GM21619 (cell line): Measurements from ENCODE around the gene ITGA8.
"Not testable (repeated sequence)": the region's sequence is repeated elsewhere in the genome, so short reads cannot be mapped to it uniquely, and the experiment has no call there.

ENCODE experiments used
- ATAC-seq: cut with Tn5 transposase; IDR thresholded peaks from one replicate; pipeline ENCODE4 v1.9.1; 2021; ENCODE audit not compliant: unreplicated experiment

ITGA8 gene

DNA sequence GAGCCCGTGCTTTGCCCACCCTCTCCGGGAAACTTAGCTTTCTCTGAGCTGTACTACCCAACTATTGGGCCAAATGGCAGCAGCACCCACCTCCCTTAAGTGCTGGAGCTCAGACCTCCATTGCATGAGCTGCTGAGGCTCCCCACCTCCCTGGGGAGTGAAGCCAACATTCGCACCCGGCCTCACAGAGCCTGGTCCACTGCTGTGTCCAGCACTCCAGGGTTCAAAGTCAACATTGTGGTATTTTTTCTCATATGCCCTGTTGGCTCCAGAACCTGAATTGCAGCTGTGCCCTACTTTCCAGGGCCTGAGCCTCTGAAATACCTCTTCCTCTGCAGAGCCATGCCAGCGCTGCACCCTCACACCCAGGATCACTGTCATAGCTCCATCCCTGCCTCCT, 29.7 kb downstream of the ITGA8 start:
- no peak for ATAC-seq

DNA sequence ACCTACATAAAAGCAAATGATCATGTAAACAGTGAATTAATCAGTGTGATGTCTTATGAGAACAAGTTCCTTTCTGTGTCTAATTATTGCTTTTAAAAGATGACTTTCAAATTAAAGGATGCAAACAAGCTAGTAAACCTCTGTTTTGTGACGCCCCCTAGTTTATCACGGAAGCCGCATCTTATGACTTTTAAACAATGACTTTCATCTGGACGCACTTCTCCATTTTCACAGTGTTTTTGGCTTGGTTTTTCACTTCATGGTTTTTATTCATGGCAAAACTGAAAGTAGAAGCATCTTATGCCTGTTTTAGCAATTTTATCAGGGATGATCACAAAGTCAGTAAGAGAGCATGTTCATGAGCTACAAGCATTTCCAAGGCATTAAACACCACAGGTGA, 35.0 kb downstream of the ITGA8 start:
- no peak for ATAC-seq

DNA sequence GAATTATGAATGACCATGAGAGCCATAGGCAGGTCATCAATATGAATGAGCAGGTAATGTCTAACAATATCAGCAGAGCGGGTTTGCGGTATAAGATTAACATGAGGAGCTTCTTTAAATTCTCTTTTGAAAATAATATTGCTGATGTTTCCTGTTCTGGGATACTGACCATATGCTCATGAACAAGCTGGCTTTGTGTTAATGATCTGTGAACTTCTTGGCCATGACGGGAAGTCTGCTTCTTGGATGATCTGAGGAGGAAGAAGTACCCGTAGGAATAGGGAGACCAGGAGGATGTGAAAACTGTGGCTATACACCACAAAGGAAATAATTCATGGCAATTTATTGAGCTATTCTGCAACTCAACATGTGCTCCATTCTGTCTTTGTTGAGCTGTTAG, 38.6 kb downstream of the ITGA8 start:
- ATAC-seq, result no peak

DNA sequence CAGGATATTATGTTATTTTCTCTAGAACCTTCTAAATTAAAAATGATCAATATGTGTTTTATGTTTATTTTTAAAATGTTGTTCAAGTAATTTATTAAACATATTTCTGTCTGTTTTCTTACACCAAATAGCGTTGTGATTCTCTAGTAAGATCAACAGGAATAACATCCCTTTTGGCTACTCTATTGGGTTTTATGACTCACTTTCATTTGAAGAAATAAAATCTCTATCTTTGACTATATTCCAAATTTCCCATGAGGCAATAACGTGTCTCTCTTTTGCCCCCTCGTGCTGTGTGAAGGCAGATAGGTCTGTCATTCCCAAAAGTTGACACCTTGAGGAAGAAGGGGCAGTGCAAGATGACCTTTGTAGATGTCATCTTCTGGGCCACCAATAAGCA, 40.9 kb downstream of the ITGA8 start:
- no peak for ATAC-seq

DNA sequence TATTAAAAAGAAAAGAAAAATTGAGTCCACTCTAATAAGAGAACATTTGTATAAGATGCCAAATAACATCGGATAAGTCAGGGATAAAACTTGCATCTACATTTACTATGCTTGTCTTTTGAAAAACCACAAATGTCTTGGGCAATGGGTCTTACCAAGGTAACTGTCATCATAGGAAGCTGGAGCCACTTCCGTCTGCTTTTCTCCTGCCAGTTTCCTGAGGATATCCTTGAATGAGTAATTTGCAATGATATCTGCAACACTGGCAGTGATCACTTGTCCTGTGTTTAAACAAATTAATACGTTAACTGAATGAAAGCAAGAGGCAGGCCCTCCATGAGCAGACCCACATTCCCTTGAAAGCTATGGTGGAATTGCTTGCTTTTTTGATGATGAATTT, 47.3 kb downstream of the ITGA8 start:
- no peak for ATAC-seq

DNA sequence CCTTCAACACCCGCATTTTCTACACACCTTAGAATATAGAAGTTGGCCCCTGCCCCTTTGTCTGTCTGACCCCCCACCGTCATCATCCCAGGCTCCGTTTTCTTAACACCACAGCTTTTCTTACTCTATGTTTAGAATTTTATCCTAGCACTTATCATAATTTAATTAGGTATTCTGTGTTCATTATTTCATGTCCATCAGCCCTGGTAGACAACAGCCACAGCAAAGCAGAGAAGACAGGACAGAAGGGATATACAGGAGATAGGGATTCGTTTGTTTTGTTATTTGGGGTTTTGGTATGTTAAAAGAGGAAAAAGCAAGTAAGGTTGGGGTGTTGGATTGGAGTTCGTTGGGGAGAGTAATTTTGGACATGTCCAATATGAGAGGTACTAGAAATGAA, 48.8 kb downstream of the ITGA8 start:
- no peak for ATAC-seq

DNA sequence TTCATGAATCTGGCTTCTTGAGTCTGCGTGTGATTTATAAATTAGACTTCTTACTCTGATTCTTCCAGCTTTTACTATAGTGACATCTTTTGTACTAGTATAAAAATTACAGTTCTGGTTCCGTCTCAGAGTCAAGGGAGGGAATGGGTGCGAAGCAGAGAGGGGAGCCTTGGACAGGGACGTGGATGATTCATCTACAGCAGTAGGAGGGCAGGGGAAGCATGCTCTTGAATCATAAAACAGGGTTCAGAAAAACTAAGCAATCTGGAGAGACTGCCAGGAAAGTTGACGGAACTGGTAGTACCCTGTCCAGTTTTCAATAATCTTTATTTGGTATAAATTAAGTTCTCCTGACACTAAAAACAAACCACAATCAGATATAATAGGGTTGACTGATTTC, 58.1 kb downstream of the ITGA8 start:
- ATAC-seq, result no peak

DNA sequence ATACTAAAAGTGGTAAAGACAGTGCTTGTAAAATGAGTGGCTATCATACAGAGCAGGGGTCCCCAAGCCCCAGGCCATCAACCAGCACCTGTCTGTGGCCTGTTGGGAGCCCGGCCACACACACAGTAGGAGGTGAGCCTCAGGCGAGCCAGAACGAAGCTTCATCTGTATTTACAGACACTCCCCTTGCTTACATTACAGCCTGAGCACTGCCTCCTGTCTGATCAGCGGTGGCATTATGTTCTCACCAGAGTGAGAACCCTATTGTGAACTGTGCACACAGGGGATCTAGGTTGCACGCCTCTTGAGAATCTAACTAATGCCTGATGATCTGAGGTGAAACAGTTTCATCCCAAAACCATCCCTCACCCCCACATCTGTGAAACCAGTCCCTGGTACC, 58.7 kb downstream of the ITGA8 start:
- no peak for ATAC-seq

DNA sequence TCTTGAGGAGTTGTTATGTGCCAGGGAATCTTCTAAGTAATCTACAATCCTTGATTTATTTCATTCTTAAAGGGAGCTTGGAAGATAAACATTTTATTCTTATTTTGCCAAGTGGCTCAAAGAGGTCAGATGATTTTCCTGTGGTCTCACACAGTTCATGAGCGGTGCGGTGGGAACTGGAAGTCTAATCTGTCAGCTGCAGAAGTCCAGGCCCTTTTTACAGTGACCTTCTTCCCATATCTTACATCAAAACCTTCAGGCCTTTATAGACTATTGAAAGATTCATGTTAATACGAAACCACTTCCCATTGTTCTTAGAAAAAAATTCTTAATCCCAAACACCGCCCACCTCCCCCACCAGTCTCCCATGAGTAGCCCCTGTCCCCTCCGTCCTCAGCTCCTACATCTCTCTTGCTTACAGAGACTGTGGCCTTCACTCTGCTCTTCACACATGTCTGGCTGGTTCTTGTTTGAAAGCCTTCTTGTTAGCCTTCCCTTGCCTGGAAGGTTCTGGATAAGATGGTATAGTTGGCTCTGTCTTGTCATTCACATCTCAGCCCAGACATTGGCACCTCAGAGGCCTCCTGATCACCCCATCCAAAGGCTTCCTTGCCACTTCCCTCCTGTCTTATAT, 61.5 kb downstream of the ITGA8 start:
- no peak for ATAC-seq

DNA sequence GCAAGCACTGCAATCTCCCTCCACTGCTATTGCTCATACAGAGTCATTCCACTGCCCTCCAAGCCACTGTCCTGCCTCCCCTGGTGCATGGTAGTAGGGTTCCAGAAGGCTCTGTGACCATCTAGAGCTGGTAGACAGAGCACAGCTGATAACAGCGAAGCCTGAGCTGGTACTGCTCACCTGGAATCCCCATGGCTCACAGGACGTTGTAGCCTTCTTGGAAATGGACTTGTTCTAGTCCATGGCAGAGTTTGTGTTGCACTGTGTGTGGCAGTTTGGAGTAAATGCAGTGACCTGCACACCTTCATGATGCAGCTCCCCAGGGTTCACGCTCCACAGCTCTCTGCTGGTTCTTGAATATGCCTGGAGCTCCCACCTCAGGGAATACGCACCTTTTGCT, 67.0 kb downstream of the ITGA8 start:
- no peak for ATAC-seq

DNA sequence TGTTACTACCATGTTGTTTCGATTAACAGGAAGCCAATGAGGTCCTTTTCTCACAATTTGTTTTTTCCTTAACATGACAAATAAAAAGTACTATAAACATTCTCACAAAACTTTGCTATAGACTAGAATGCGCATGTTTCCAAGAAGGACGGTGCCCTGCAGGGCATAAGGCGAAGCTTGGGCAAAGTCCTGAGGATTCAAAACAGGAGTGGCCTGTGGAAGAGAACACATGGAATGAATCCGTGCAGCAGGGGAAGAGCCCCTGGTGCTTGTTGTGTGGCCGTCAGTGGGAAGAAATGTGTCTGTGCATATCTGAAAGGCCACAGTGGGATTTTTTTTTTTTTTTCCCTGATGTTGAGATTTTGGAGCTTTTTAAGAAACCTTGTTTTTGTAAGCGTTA, 67.6 kb downstream of the ITGA8 start:
- no peak for ATAC-seq

DNA sequence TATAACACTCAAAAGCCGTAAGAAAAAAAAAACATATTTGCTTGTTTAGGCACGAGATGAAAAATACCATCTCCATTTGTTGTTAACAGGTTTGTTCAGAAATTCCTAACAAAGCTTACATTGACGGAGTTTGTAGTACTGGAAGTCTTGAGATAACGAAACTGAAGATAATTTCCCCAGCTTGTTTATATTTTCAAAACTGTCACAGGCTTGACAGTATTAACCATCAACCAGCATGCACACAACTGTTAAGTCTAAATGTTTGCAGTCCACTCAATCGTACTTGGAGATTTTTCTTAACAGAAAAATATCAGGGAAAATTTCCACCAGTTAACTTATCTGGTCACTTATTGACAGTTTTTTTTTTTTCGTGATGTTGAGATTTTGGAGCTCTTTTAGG, 68.5 kb downstream of the ITGA8 start:
- no peak for ATAC-seq

DNA sequence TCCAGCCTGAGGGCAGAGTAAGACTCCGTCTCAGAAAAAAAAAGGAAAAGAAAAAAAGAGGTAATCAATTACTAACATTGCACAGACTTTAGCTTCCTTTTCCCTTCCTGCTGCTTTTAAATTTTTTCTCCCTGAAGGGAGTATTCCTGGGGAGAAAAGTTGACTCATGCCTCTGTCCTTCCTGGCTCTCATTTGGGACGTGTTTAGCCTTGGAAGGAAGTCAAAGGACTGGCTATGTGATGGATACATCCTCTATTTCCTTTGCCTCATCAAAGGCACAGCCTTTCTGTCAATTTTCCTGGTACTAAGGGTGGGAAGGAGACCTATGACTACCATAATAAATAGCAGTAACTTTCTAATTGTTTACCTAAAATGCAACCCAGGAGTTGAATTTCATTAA, 77.6 kb downstream of the ITGA8 start:
- no peak for ATAC-seq

DNA sequence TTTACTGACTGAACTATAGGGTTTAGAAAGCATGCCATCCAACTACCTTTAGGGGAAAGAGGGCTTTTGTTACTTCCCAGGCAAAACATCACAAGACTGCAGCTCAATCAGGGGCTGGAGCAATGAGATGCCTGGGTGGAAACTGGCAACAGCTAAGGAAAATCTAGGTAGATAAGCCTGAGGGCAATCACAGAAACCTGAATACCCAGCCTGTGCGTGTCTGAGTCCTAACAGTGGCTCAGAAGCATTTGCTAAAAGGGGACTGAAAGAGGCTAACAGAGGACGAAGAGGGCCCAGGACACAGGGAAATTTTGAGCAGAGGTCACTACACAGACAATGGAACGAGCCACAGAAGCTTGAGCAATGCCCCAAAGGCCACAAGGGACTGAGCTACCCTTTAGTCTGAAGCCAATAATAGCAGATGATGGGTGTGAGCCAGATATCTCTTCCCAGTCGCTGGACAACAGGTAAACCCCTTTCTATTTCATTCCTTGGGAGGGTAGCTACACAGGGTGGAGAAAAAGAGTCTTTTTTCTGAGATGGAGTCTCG, 79.1 kb downstream of the ITGA8 start:
- ATAC-seq, result no peak

DNA sequence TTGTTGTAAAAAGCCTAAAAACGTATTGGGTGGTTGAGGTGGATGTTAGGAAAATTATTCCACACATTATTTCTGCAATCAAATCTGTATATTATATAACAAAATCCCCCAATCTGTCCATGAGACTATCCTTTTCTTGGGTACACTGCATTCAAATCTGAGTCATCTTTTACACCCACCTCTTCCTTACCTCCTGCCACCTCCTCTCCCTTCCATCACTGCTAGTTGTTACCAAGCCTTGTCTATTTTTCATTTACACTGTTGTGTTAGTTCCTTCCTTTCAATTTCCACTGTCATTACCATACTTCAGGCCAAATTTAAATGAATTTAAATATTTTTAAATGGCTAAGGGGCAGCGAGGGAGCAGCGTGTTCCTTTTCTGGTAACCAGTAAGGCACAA, 83.3 kb downstream of the ITGA8 start:
- ATAC-seq, result no peak

DNA sequence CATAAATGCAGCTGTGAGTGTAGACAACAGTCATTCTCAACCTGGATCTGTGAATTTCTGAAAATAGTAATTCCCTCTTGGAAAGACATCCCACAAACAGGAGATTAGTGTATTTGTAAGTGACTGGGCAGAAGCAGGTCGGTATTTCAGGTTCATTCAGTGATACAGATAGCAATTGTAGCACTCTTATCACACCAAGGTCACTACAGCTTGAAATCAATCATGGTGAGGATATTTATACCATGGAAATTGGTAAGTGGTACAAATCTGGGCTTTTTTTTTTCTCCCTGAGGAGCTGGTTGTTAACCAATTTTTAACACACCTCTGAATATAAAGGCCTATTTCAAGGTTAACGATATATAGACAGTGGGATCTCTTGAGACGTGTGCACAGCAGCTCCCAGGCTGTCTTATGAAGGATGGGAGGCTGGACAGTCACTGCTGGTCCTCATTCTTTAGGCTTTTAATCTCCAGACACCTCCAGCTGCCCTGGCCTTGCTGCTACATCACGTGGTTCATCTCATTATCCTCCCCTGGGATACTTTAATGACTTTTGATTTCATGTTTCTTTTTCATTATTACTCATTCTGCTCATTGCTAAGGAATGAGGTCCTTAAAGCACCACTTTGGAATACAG, 87.1 kb downstream of the ITGA8 start:
- ATAC-seq, result no peak

DNA sequence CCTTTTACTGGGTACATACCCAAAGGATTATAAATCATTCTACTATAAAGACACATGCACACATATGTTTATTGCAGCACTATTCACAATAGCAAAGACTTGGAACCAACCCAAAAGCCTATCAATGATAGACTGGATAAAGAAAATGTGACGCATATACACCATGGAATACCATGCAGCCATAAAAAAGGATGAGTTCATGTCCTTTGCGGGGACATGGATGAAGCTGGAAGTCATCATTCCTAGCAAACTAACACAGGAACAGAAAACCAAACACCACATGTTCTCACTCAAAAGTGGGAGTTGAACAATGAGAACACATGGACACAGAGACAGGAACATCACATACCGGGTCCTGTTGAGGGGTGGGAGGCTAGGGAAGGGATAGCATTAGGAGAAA, 88.5 kb downstream of the ITGA8 start:
- ATAC-seq, result not testable (repeated sequence)

DNA sequence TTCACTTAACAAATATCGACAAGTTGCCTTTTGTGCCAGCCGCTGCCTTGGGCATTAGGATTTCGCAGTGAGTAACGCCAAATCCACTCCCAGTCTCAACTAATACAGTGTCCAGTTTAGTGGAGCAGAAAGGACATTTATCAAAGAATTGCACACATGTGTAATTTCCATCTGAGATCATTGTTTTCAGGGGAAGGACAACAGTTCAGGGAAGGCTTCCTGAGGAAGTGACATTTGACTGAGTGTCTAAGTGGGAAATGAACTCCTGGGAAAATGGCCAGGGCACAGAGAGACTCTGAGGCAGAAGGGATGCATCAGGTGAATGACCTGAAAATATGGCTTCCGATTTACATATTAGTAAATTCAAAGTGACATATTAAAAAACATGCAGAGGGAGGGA, 89.4 kb downstream of the ITGA8 start:
- no peak for ATAC-seq

DNA sequence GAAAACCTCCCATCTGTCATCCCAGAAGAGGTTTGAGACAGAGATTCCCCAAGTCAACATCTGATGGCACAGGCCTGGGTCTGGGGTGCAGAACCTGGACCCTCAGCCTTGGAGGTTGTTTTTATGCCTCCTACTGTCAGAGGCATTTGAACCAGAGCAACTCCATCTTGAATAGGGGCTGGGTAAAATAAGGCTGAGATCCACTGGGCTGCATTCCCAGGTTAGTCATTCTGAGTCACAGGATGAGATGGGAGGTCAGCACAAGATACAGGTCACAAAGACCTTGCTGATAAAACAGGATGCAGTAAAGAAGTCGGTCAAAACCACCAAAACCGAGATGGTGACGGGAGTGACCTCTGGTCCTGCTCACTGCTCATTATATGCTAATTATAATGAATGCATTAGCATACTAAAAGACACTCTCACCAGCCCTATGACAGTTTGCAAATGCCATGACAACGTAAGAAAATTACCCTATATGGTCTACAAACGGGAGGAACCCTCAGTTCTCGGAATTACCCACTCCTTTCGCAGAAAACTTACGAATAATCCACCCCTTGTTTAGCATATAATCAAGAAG, 92.0 kb downstream of the ITGA8 start:
- ATAC-seq, result no peak

DNA sequence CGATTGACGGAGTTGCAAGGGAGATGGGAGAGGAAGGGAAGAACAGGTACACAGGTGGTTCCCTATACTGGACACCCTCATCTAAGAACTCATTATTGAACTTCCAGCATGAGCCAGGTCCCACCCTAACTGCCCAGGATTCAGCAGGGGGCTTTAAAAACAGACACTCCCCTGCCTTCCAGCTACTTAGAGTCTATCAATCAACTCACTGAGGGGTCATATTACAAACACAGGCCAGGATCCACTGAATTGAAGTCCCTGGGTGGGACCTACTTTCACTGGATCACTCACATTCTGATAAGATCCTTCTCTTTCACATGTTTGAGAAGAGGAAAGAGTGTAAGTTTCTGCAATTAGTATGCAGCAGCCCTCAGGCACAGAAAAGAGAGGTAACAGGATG, 92.8 kb downstream of the ITGA8 start:
- no peak for ATAC-seq

DNA sequence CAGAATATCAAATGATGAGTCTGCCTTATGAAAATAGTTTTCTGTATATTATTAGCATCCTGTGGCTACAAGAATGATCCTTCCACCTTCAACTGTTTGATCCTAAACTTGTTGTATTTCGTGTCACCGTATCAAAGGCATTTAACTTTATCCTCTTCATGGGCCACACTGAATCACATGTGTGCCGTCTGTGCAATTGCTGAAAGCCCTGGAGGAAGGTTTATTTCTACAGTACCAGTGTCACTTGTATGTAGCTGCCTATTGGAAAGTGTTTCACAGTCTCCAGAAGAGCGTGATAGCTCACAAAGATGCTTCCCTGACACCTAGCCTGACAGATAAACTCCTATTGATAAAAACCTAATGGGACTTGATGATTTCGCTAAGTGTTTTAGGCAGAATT, 94.5 kb downstream of the ITGA8 start:
- no peak for ATAC-seq

DNA sequence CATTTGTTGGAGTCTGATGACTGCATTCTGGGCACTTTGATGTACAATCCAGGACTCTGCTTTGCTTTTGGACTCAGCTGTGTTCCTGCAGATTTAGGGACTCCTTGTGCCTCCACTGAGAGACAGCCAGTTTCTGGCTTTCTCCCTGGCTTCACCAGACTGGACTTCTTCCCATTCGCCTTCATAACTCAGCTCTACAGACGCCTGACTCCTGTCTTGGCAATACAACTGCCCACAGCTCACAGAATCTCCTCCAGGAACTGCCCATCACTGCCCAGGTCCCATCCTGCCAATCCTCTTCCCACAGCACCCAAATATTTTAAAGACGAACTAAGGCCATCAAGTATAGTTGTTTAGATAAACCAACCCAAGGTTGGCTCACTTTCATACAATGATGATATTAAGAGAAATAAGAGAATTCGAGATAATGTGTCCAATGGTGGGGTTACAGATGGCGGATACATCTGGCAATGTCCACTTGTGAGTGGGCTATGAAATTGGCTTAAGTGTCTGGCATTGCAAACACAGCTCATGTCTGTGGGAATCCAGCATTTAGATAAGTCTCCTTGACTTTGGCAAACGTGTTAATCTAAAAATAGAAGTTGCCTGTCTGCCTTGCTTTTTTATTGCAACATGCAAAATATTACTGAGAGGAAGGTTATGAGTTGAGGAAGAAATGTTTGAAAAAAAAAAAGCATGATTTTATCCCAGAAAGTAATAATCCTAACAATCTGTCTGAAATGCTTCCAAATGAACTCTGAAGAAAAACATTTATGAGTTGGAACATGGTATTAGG, 95.1 kb downstream of the ITGA8 start:
- ATAC-seq, result no peak
